Hepatocyte (in vitro differentiated cells): ENCODE data around the gene ANO4.

Source experiments
- EZH2 ChIP-seq: fragments of 200-600 bp; sonication (generic); IDR thresholded peaks from 2 replicates; pipeline ENCODE4 v1.6.1; 2016; ENCODE audit warnings: antibody characterized with exemption, mild to moderate bottlenecking, borderline replicate concordance
- EZH2phosphoT487 ChIP-seq: fragments of 200-600 bp; sonication (generic); IDR thresholded peaks from one replicate; pipeline ENCODE4 v1.6.1; 2018; ENCODE audit warnings: antibody characterized with exemption, mild to moderate bottlenecking, low read depth, moderate library complexity; ENCODE audit not compliant: unreplicated experiment, severe bottlenecking
- TF ChIP-seq, protein P1 (sequence below): fragments of 200-600 bp; sonication (generic); IDR thresholded peaks from 2 replicates; pipeline ENCODE4 v1.5.1; 2016; ENCODE audit warnings: antibody characterized with exemption, mild to moderate bottlenecking; ENCODE audit not compliant: poor library complexity

DNA sequence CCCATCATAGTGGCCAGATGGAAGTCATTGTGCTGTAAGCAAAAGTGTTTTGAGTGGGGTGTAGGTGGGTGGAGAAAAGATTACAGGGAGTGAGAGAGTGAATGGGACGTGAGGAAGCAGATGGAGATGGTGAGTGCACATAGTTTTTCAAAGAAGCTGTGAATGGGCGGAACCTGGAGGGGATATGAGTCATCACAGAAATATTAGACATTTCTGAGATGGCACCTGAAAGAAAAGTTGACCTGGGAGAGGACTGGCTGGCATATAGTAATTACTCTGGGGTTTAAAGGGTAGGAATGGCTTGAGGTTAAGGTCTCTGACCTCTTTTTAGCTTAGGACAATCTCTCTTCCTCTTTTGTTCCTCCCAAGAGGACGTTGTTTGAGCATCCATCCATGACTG, 50.5 kb downstream of the ANO4 start:
- TF ChIP-seq, protein P1, sequence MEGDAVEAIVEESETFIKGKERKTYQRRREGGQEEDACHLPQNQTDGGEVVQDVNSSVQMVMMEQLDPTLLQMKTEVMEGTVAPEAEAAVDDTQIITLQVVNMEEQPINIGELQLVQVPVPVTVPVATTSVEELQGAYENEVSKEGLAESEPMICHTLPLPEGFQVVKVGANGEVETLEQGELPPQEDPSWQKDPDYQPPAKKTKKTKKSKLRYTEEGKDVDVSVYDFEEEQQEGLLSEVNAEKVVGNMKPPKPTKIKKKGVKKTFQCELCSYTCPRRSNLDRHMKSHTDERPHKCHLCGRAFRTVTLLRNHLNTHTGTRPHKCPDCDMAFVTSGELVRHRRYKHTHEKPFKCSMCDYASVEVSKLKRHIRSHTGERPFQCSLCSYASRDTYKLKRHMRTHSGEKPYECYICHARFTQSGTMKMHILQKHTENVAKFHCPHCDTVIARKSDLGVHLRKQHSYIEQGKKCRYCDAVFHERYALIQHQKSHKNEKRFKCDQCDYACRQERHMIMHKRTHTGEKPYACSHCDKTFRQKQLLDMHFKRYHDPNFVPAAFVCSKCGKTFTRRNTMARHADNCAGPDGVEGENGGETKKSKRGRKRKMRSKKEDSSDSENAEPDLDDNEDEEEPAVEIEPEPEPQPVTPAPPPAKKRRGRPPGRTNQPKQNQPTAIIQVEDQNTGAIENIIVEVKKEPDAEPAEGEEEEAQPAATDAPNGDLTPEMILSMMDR, result no peak
- TF ChIP-seq EZH2phosphoT487, result no peak
- no peak for TF ChIP-seq EZH2
